SK-N-SH (cell line): ENCODE data around the gene TPRX1. TPM values are rescaled to one million over a fixed set of nuclear protein-coding genes. Genes with fewer than 3 reads are reported as not detected.

Experiments used
- CTCF ChIA-PET: fragments of 300-600, 350-600 bp; formaldehyde crosslinking; extraction: SDS; loops from one replicate; lab custom pipeline; 2021; lab: Yijun Ruan, JAX
- POLR2A ChIA-PET: fragments of 350-600 bp; sonication (Branson Sonifier 250); formaldehyde crosslinking; extraction: SDS; loops from one replicate; lab custom pipeline; 2020; ENCODE audit warnings: antibody characterized with exemption, inconsistent platforms; lab: Yijun Ruan, JAX
- DNase-seq: peaks from one replicate; pipeline ENCODE4 v3.0.0; 2012
- H2AFZ ChIP-seq: fragments of 200-600 bp; sonication (generic); 2 replicates; pipeline ENCODE4 v1.8.1; 2016; ENCODE audit warnings: antibody characterized with exemption, mild to moderate bottlenecking, low read depth
- H3F3A ChIP-seq: fragments of 200-600 bp; sonication (generic); replicated peaks from 2 replicates; pipeline ENCODE3; 2016; ENCODE audit warnings: antibody characterized with exemption, mild to moderate bottlenecking; ENCODE audit not compliant: insufficient read depth
- H3K27ac ChIP-seq, 2 experiments: fragments of 200-500 bp in 1 of 2; fragments of 200-600 bp in 1 of 2; sonication (Bioruptor generic) in 1 of 2; sonication (generic), shearing (Covaris generic) in 1 of 2; 2 replicates each; pipeline versions ENCODE4 v1.5.1 to v1.6.1; 2014 to 2016; ENCODE audit warnings: low read depth in 2 of 2, inconsistent platforms in 1 of 2, low read length in 1 of 2, mild to moderate bottlenecking in 1 of 2, mixed read lengths in 1 of 2
- H3K27me3 ChIP-seq: fragments of 200-600 bp; sonication (generic), shearing (Covaris generic); 2 replicates; pipeline ENCODE4 v1.6.1; 2016; ENCODE audit warnings: mixed run types; ENCODE audit not compliant: insufficient read depth
- H3K36me3 ChIP-seq, 2 experiments: fragments of 200-500 bp in 1 of 2; fragments of 200-600 bp in 1 of 2; sonication (Bioruptor generic) in 1 of 2; sonication (generic) in 1 of 2; replicated peaks in 1 of 2; 2 replicates each; pipeline versions ENCODE3 to v1.5.1; 2014 to 2016; ENCODE audit warnings: low read length in 1 of 2, mild to moderate bottlenecking in 1 of 2; ENCODE audit not compliant: insufficient read depth in 2 of 2, control insufficient read depth in 1 of 2
- H3K4me1 ChIP-seq, 2 experiments: fragments of 200-500 bp in 1 of 2; fragments of 200-600 bp in 1 of 2; sonication (Bioruptor generic) in 1 of 2; sonication (generic), shearing (Covaris generic) in 1 of 2; 2 replicates each; pipeline versions ENCODE4 v1.5.1 to v1.6.1; 2014 to 2016; ENCODE audit warnings: low read depth in 1 of 2, low read length in 1 of 2, mixed run types in 1 of 2; ENCODE audit not compliant: insufficient read depth in 2 of 2, control insufficient read depth in 1 of 2
- H3K4me2 ChIP-seq: fragments of 200-600 bp; sonication (generic), shearing (Covaris generic); 2 replicates; pipeline ENCODE4 v1.6.1; 2017; ENCODE audit warnings: mixed run types
- H3K4me3 ChIP-seq, 2 experiments: fragments of 200-500 bp in 1 of 2; fragments of 200-600 bp in 1 of 2; sonication (Bioruptor generic) in 1 of 2; sonication (generic), shearing (Covaris generic) in 1 of 2; 2 replicates each; pipeline versions ENCODE4 v1.5.1 to v1.8.1; 2014 to 2016; ENCODE audit warnings: low read depth in 2 of 2, inconsistent platforms in 1 of 2, low read length in 1 of 2, mild to moderate bottlenecking in 1 of 2, mixed read lengths in 1 of 2, moderate library complexity in 1 of 2
- H3K79me2 ChIP-seq: fragments of 200-600 bp; sonication (generic); 2 replicates; pipeline ENCODE4 v1.8.1; 2017; ENCODE audit warnings: mild to moderate bottlenecking; ENCODE audit not compliant: insufficient read depth
- H3K9ac ChIP-seq: fragments of 200-600 bp; sonication (generic); 2 replicates; pipeline ENCODE4 v1.6.1; 2017; ENCODE audit warnings: mixed run types
- H3K9me2 ChIP-seq: fragments of 200-600 bp; sonication (generic); 2 replicates; pipeline ENCODE4 v1.6.1; 2017; ENCODE audit warnings: mixed run types
- H3K9me3 ChIP-seq: fragments of 200-600 bp; sonication (generic); 2 replicates; pipeline ENCODE4 v1.6.1; 2017; ENCODE audit warnings: mixed run types, mild to moderate bottlenecking, moderate library complexity
- H4K20me1 ChIP-seq: fragments of 200-600 bp; sonication (generic); 2 replicates; pipeline ENCODE4 v1.6.1; 2017; ENCODE audit warnings: mild to moderate bottlenecking, mixed run types; ENCODE audit not compliant: insufficient read depth
- CTCF ChIP-seq: fragments of 200-600 bp; sonication (generic); IDR thresholded peaks from 2 replicates; pipeline ENCODE4 v1.6.1; 2017; ENCODE audit warnings: antibody characterized with exemption, mild to moderate bottlenecking, moderate library complexity
- EP300 ChIP-seq, 2 experiments: IDR thresholded peaks; 2 replicates each; pipeline versions ENCODE4 v1.4.0 to v1.6.1; 2012; ENCODE audit warnings: borderline replicate concordance in 1 of 2, low read depth in 1 of 2, low read length in 1 of 2
- EZH2phosphoT487 ChIP-seq: fragments of 200-600 bp; sonication (generic); IDR thresholded peaks from 2 replicates; pipeline ENCODE4 v1.6.1; 2017; ENCODE audit warnings: low read depth, mixed run types, mild to moderate bottlenecking, antibody characterized with exemption, moderate library complexity, borderline replicate concordance
- FOXJ3 ChIP-seq: sonication (generic); formaldehyde crosslinking; IDR thresholded peaks from 2 replicates; pipeline ENCODE4 v1.5.1; 2020; ENCODE audit warnings: mild to moderate bottlenecking, missing genetic modification reagents
- FOXM1 ChIP-seq: IDR thresholded peaks from 2 replicates; pipeline ENCODE4 v1.4.0; 2012; ENCODE audit warnings: low read depth, mild to moderate bottlenecking
- IRF3 ChIP-seq: fragments of 150-350 bp; IDR thresholded peaks from 2 replicates; pipeline ENCODE4 v1.6.1; 2016; ENCODE audit warnings: mild to moderate bottlenecking, low read depth, low read length
- MAX ChIP-seq: IDR thresholded peaks from 2 replicates; pipeline ENCODE4 v1.4.0; 2012; ENCODE audit warnings: low read depth
- MEF2A ChIP-seq: IDR thresholded peaks from 2 replicates; pipeline ENCODE4 v1.4.0; 2012; ENCODE audit warnings: low read depth, borderline replicate concordance
- NFIC ChIP-seq: IDR thresholded peaks from 2 replicates; pipeline ENCODE4 v1.4.0; 2012; ENCODE audit warnings: borderline replicate concordance
- PBX3 ChIP-seq: IDR thresholded peaks from 2 replicates; pipeline ENCODE4; 2012
- POLR2AphosphoS5 ChIP-seq: IDR thresholded peaks from 2 replicates; pipeline ENCODE4 v1.6.1; 2012; ENCODE audit warnings: low read depth, low read length
- RAD21 ChIP-seq: IDR thresholded peaks from 2 replicates; pipeline ENCODE4 v1.6.1; 2012; ENCODE audit warnings: mild to moderate bottlenecking, low read length
- RFX5 ChIP-seq: IDR thresholded peaks from 2 replicates; pipeline ENCODE4 v1.6.1; 2012; ENCODE audit warnings: mild to moderate bottlenecking, improper control_type of control experiment, low read length
- RXRA ChIP-seq: IDR thresholded peaks from 2 replicates; pipeline ENCODE4 v1.4.0; 2012; ENCODE audit warnings: low read depth, mild to moderate bottlenecking, borderline replicate concordance
- SIN3A ChIP-seq: IDR thresholded peaks from 2 replicates; pipeline ENCODE4 v1.6.1; 2012; ENCODE audit warnings: low read depth, mild to moderate bottlenecking, low read length, moderate library complexity, borderline replicate concordance
- SMC3 ChIP-seq: IDR thresholded peaks from 2 replicates; pipeline ENCODE4 v1.6.1; 2012; ENCODE audit warnings: low read depth, low read length, improper control_type of control experiment
- TAF1 ChIP-seq: IDR thresholded peaks from 2 replicates; pipeline ENCODE4 v1.6.1; 2012; ENCODE audit warnings: low read depth, mild to moderate bottlenecking, low read length, moderate library complexity, borderline replicate concordance
- TCF12 ChIP-seq: IDR thresholded peaks from 2 replicates; pipeline ENCODE4 v1.4.0; 2012
- TEAD4 ChIP-seq: IDR thresholded peaks from 2 replicates; pipeline ENCODE4 v1.4.0; 2012; ENCODE audit warnings: mild to moderate bottlenecking, borderline replicate concordance; ENCODE audit not compliant: insufficient read depth
- USF1 ChIP-seq: IDR thresholded peaks from 2 replicates; pipeline ENCODE4 v1.4.0; 2012; ENCODE audit warnings: low read depth, borderline replicate concordance
- WGBS: methylation state at CpG from one replicate; pipeline ENCODE4 v1.1.6; 2017; ENCODE audit warnings: low lambda C conversion rate; 5-methylcytosine and 5-hydroxymethylcytosine counted together
- polyA plus RNA-seq, 3 experiments: library from polyadenylated mRNA; depleted of rRNA; stranded (reverse); fragments of >200 nt; gene quantifications; 2 replicates each; pipeline ENCODE4 v1.2.3, GENCODE V29; 2012

Gene TPRX1
- polyA plus RNA-seq, 1 of the 3 experiments (the other 2 are of a cell fraction), result not detected

GRCh38 chr19:47758443-47758804 lies 45.9 kb downstream of the TPRX1 start:
- no peak overlapping the region for H3K9ac ChIP-seq
- H3K27me3 ChIP-seq, result no peaks in the 10 kb centered on the region
- H4K20me1 ChIP-seq, result peaks cover 3% of the 10 kb centered on the region; the same call in 1 of the 2 replicates
- no peaks in the 10 kb centered on the region for H3K79me2 ChIP-seq
- no peak overlapping the region for H3K27ac ChIP-seq
- no peak overlapping the region for H3K4me2 ChIP-seq
- no peak for TF ChIP-seq TCF12
- no peak for TF ChIP-seq EP300 (IDR thresholded peaks at IDR 0.05; ENCODE audit: borderline replicate concordance in 1 of 2, low read depth in 1 of 2, low read length in 1 of 2)
- no peak for TF ChIP-seq FOXJ3
- TF ChIP-seq POLR2AphosphoS5, result no peak
- no peak for TF ChIP-seq IRF3
- no peak for TF ChIP-seq RFX5
- no peak for TF ChIP-seq SIN3A
- no peak for TF ChIP-seq MEF2A
- TF ChIP-seq EZH2phosphoT487, result no peak
- TF ChIP-seq SMC3, result no peak
- TF ChIP-seq CTCF, result no peak
- no peak for TF ChIP-seq FOXM1
- 96% methylated on average over 5 of the region's 5 CpGs for WGBS
- H3K9me2 ChIP-seq, result no peaks in the 10 kb centered on the region
- no peak overlapping the region for H2AFZ ChIP-seq
- peaks cover 17 to 44% of the 10 kb centered on the region in 2 experiments for H3K36me3 ChIP-seq
- ChIA-PET CTCF (interaction anchor here (1.0 kb wide), 1 partner anchor 51 kb away, joined by 3 read pairs; no protein-coding TSS in a partner anchor), POLR2A (interaction anchor here (0.6 kb wide), 2 partner anchors 312 to 1387 kb away, joined by 3 to 7 read pairs; no protein-coding TSS in a partner anchor)
- no peak for DNase-seq
- H3K9me3 ChIP-seq, result no peaks in the 10 kb centered on the region
- H3K4me3 ChIP-seq, result no peak overlapping the region
- H3F3A ChIP-seq, result peaks cover 17% of the 10 kb centered on the region
- no peaks in the 10 kb centered on the region for H3K4me1 ChIP-seq

GRCh38 chr19:47757617-47758442 lies 46.5 kb downstream of the TPRX1 start:
- H2AFZ ChIP-seq, result no peak overlapping the region
- no peak overlapping the region for H3K4me2 ChIP-seq
- H3K36me3 ChIP-seq, result peaks cover 17 to 49% of the 10 kb centered on the region in 2 experiments
- no peaks in the 10 kb centered on the region for H3K4me1 ChIP-seq
- TF ChIP-seq RAD21 (no peak), POLR2AphosphoS5 (no peak), TAF1 (no peak), PBX3 (no peak), MAX (no peak), RXRA (no peak), TEAD4 (no peak), USF1 (no peak), NFIC (no peak), FOXJ3 (no peak), FOXM1 (no peak), SIN3A (no peak)
- no peaks in the 10 kb centered on the region for H3K9me2 ChIP-seq
- H3K27ac ChIP-seq, result no peak overlapping the region
- H3F3A ChIP-seq, result peaks cover 14% of the 10 kb centered on the region
- CTCF ChIA-PET, result interaction anchor here (1.0 to 1.2 kb wide), 2 partner anchors 8 to 51 kb away, joined by 3 to 6 read pairs; no protein-coding TSS in a partner anchor
- no peaks in the 10 kb centered on the region for H3K27me3 ChIP-seq
- WGBS, result 92% methylated on average over 14 of the region's 14 CpGs
- no peak overlapping the region for H3K4me3 ChIP-seq
- no peak overlapping the region for H3K9ac ChIP-seq
- H4K20me1 ChIP-seq, result peaks cover 3% of the 10 kb centered on the region; the same call in 1 of the 2 replicates
- DNase-seq, result no peak
- POLR2A ChIA-PET, result interaction anchor here (0.6 kb wide), 2 partner anchors 312 to 1386 kb away, joined by 3 to 7 read pairs; no protein-coding TSS in a partner anchor
- H3K79me2 ChIP-seq, result no peaks in the 10 kb centered on the region
- no peaks in the 10 kb centered on the region for H3K9me3 ChIP-seq
